WERI-Rb-1 (cell line): ENCODE measurements around the gene AKAP8.

ENCODE experiments used
- DNase-seq: peaks from one replicate; pipeline ENCODE4 v3.0.0-alpha.2; 2020
- H3K27ac ChIP-seq: fragments of 250-450 bp; sonication (Bioruptor Pico); 2 replicates; pipeline ENCODE4 v1.5.1; 2020; ENCODE audit warnings: mild to moderate bottlenecking, moderate library complexity
- H3K27me3 ChIP-seq: fragments of 250-450 bp; sonication (Bioruptor Pico); 2 replicates; pipeline ENCODE4 v1.5.1; 2021; ENCODE audit warnings: mild to moderate bottlenecking, low read depth, moderate library complexity; ENCODE audit not compliant: insufficient read depth, severe bottlenecking
- H3K36me3 ChIP-seq: fragments of 250-450 bp; sonication (Bioruptor Pico); 2 replicates; pipeline ENCODE4 v1.5.1; 2020; ENCODE audit warnings: mild to moderate bottlenecking, moderate library complexity
- H3K4me3 ChIP-seq: 2 replicates; pipeline ENCODE4 v1.5.1; 2011; ENCODE audit warnings: low read depth, mild to moderate bottlenecking, control low read depth, low read length
- H3K9me3 ChIP-seq: fragments of 250-450 bp; sonication (Bioruptor Pico); 2 replicates; pipeline ENCODE4 v1.5.1; 2021; ENCODE audit warnings: mild to moderate bottlenecking, moderate library complexity; ENCODE audit not compliant: severe bottlenecking
- TF ChIP-seq, protein P1 (sequence below): IDR thresholded peaks from 2 replicates; pipeline ENCODE4 v1.5.1; 2011; ENCODE audit warnings: low read depth, mild to moderate bottlenecking, control low read depth, inconsistent platforms, low read length

AKAP8 gene

DNA sequence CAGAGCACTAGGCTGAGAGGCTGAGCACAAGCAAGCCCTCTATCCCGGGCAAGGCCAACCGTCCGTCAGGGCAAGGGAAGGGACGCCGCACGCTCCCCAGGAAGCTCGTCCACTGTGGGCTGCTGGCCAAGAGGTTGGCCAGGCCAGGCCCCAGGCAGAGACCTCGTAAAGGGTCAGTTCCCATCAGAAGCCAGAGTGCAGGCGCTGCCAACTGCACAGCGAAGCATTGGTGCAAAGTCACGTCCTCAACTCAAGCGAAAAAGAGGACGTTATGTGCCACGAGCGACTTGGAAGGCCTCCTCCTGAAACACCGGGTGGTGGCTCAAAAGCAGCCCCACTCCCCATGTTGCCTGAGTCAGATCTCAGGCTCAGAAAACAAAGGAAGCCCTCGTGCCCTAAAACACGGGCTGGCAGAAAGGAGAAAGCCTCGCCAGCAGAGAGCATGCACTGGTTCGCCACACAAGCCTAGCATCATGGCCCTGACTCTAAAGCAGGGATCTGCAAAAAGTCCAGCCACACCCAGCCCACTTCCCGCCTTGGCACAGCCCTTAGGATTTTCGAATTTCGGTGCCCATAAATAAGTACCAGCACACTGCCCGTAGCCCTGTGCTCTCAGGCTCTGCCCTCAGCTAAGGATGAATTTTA lies 4.7 kb downstream of the AKAP8 start:
- H3K9me3 ChIP-seq = no peaks in the 10 kb centered on the region
- no peak for DNase-seq
- H3K4me3 ChIP-seq = no peak overlapping the region
- peaks cover 47% of the 10 kb centered on the region for H3K36me3 ChIP-seq
- TF ChIP-seq, protein P1, sequence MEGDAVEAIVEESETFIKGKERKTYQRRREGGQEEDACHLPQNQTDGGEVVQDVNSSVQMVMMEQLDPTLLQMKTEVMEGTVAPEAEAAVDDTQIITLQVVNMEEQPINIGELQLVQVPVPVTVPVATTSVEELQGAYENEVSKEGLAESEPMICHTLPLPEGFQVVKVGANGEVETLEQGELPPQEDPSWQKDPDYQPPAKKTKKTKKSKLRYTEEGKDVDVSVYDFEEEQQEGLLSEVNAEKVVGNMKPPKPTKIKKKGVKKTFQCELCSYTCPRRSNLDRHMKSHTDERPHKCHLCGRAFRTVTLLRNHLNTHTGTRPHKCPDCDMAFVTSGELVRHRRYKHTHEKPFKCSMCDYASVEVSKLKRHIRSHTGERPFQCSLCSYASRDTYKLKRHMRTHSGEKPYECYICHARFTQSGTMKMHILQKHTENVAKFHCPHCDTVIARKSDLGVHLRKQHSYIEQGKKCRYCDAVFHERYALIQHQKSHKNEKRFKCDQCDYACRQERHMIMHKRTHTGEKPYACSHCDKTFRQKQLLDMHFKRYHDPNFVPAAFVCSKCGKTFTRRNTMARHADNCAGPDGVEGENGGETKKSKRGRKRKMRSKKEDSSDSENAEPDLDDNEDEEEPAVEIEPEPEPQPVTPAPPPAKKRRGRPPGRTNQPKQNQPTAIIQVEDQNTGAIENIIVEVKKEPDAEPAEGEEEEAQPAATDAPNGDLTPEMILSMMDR = no peak
- no peak overlapping the region for H3K27ac ChIP-seq
- H3K27me3 ChIP-seq = no peaks in the 10 kb centered on the region

DNA sequence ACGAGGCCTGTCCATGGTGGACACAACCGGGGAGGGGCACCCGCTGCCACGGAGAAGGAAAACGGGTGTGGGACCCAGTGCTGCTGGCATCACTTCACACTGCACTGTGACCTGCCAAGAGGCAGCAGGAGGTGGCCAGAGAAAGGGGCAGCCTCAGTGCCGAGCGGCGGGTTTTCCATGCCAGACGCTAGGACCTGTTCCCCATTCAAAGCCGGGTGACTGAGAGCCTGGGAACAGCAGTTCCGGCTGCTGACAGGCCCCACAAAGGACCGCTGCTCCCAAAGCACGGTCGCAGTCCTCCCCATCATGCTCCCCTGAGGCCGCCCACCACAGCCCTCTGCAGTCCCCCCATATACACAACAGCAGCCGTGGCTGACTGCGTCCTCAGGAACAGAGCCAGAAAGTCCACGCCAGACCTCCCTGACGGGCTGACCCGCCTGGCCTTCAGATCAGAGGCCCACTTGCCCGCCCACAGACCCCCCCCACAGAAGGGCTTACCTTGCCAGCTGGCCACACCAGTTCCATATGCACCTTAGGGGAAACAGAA lies 5.4 kb downstream of the AKAP8 start:
- H3K27ac ChIP-seq = no peak overlapping the region
- H3K9me3 ChIP-seq = no peaks in the 10 kb centered on the region
- no peak for DNase-seq
- no peaks in the 10 kb centered on the region for H3K27me3 ChIP-seq
- no peak overlapping the region for H3K4me3 ChIP-seq
- TF ChIP-seq, protein P1 = no peak
- H3K36me3 ChIP-seq = peaks cover 51% of the 10 kb centered on the region

DNA sequence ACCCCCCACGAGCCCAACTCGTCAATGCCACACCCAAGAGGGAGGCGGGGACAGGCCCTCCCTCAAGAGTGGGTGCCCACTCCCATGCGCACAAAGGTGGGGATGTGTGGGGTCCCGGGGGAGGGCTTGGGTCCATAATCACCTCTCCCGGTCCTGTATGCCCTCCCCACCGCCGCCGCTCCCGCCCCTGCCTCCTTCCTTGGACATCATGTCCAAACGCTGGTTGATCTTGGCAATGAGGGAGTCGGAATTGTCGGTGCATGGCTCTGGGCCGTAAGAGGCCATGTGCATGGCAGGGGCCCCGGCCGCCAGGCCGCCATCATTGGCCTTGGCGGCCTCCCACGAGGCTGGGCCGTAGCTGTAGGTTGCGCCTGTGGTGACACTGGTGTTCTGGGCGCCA lies 5.9 kb downstream of the AKAP8 start:
- TF ChIP-seq, protein P1 = no peak
- H3K27ac ChIP-seq = no peak overlapping the region
- no peaks in the 10 kb centered on the region for H3K27me3 ChIP-seq
- H3K4me3 ChIP-seq = no peak overlapping the region
- DNase-seq = no peak
- H3K36me3 ChIP-seq = peaks cover 51% of the 10 kb centered on the region
- no peaks in the 10 kb centered on the region for H3K9me3 ChIP-seq

DNA sequence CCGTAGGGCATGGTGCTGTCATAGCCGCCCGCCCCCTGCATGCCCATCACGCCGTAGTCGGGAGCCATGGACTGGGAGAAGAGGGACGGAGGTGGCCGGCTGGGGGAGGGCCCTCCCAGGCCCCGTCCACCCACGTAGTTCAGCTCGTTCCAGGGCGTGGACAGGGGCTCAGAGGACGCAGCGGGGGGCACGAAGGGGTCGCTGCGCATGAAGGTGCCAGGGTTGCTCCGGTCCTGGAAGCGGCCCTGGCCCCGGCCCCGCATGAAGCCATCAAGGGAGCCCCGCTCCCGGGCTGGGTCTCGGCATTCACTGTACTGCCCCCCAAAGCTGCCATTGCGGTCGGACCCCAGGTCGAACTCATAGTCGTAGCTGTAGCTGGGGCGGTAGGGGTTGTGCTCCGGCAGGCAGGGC lies 6.7 kb downstream of the AKAP8 start:
- TF ChIP-seq, protein P1 = no peak

DNA sequence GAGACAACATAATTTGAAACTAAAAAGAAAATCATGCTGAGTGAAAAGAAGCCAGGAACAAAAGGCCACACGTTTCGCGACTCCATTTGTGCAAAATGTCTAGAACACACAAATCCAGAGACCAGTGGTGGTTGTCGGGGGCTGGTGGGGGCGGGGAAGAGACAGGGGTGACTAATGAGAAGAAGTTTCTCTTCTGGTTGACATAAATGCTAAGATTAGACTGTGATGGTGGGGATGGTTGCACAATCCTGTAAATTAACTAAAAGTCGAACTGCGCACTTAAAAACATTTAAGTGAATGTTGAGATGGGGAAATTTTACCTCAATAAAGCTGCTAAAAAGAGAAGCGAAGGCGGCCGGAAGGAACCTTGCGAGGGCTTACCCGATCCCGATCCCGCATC lies 7.1 kb downstream of the AKAP8 start:
- DNase-seq = no peak
- Histone ChIP-seq H3K4me3 (no peak overlapping the region), H3K36me3 (peaks cover 63% of the 10 kb centered on the region), H3K27ac (no peak overlapping the region), H3K9me3 (no peaks in the 10 kb centered on the region), H3K27me3 (no peaks in the 10 kb centered on the region)
- TF ChIP-seq, protein P1 = no peak

More for the DNA sequence above, 6.7 kb downstream of the AKAP8 start:
- H3K27ac ChIP-seq = no peak overlapping the region
- DNase-seq = no peak
- no peak overlapping the region for H3K4me3 ChIP-seq
- H3K27me3 ChIP-seq = no peaks in the 10 kb centered on the region
- no peaks in the 10 kb centered on the region for H3K9me3 ChIP-seq
- H3K36me3 ChIP-seq = peaks cover 59% of the 10 kb centered on the region

DNA sequence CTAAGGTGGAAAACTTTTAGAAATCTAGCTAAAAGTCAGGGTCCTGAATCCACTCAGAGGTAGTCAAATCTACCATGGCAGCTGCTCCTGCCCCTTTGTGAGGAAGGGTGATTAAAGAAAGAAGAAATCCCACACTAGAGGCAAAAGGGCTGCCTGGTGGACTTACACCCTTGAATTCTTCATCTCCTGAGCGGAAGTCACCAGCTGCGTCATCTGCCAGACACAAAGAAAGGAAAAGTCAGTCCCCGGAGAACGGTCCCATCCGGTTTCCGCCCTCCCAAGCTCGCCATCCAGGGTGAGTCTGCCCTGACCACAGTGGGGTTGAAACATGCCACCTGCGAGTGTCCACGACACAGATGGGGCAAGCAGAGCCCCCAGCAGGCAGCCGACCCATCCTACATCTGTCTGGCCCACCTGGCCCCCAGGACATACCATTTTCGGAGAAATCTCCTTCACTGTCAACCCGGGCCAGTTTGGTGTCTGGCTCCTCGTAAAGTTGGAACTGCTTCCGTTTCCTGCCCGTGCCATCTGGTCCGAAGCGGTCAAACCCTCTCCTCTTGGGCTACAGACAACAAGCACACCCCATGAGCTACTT lies 7.7 kb downstream of the AKAP8 start:
- H3K27ac ChIP-seq = no peak overlapping the region
- H3K36me3 ChIP-seq = peaks cover 69% of the 10 kb centered on the region
- no peaks in the 10 kb centered on the region for H3K27me3 ChIP-seq
- TF ChIP-seq, protein P1 = no peak
- H3K4me3 ChIP-seq = no peak overlapping the region
- no peak for DNase-seq
- no peaks in the 10 kb centered on the region for H3K9me3 ChIP-seq
